Endothelial cell of umbilical vein (primary cell): ENCODE results near the gene LITAF. TPM values are rescaled to one million over a fixed set of nuclear protein-coding genes. Genes with fewer than 3 reads are reported as not detected.

Source experiments
- BruUV-seq: library from RNA; stranded (reverse); fragments of 400-500 nt; replicated peaks from 2 replicates; lab custom pipeline; 2021; lab: Mats Ljungman, UMichigan
- CTCF ChIA-PET: fragments of 300-600, 350-600 bp; sonication (Branson Sonifier 250); formaldehyde crosslinking; loops from one replicate; lab custom pipeline; 2021; ENCODE audit warnings: antibody characterized with exemption, inconsistent platforms; lab: Charles Lee
- POLR2A ChIA-PET: fragments of 300-600, 350-600 bp; sonication (Branson Sonifier 250); formaldehyde crosslinking; loops from one replicate; lab custom pipeline; 2021; ENCODE audit warnings: antibody characterized with exemption, inconsistent platforms; lab: Charles Lee
- DNase-seq: peaks from one replicate; pipeline ENCODE4 v3.0.0-alpha.2; 2011; ENCODE audit warnings: low read depth, low spot score
- FAIRE-seq: peaks from 2 replicates; lab custom pipeline; 2011; peaks lifted over from hg19 to GRCh38; lab: Jason Lieb, UNC
- H2AFZ ChIP-seq: 2 replicates; pipeline ENCODE4 v1.6.0; 2012; ENCODE audit warnings: low read depth, low read length, control low read depth, inconsistent platforms
- H3K27ac ChIP-seq: 2 replicates; pipeline ENCODE4 v1.5.1; 2011; ENCODE audit warnings: low read depth, mild to moderate bottlenecking, control low read depth, low read length, moderate library complexity; ENCODE audit not compliant: insufficient read depth
- H3K27me3 ChIP-seq, 2 experiments: 2 replicates each; pipeline versions ENCODE4 v1.6.0 to v1.6.1; 2011; ENCODE audit warnings: low read length in 2 of 2, mixed read lengths in 1 of 2; ENCODE audit not compliant: control insufficient read depth in 2 of 2, insufficient read depth in 2 of 2
- H3K36me3 ChIP-seq, 2 experiments: 2 replicates in 1 of 2; 3 replicates in 1 of 2; pipeline ENCODE4 v1.5.1; 2011; ENCODE audit warnings: low read length in 2 of 2, mild to moderate bottlenecking in 1 of 2, moderate library complexity in 1 of 2; ENCODE audit not compliant: control insufficient read depth in 2 of 2, insufficient read depth in 2 of 2; ENCODE audit errors: extremely low read depth in 1 of 2
- H3K4me1 ChIP-seq: 3 replicates; pipeline ENCODE4 v1.5.1; 2011; ENCODE audit warnings: mild to moderate bottlenecking, low read length; ENCODE audit not compliant: control insufficient read depth, insufficient read depth; ENCODE audit errors: extremely low read depth
- H3K4me2 ChIP-seq: 2 replicates; pipeline ENCODE4 v1.6.1; 2011; ENCODE audit warnings: low read length, control low read depth, mixed read lengths; ENCODE audit not compliant: insufficient read depth
- H3K4me3 ChIP-seq, 3 experiments: fragments of 200-600 bp in 1 of 3; sonication (generic), shearing (Covaris generic) in 1 of 3; replicated peaks in 1 of 3; 2 replicates each; pipeline ENCODE4 v1.5.1; 2011 to 2016; ENCODE audit warnings: control low read depth in 3 of 3, low read length in 3 of 3, mild to moderate bottlenecking in 2 of 3, inconsistent platforms in 1 of 3, low read depth in 1 of 3, moderate library complexity in 1 of 3; ENCODE audit not compliant: insufficient read depth in 1 of 3
- H3K79me2 ChIP-seq: 2 replicates; pipeline ENCODE4 v1.6.0; 2012; ENCODE audit warnings: low read length, inconsistent platforms; ENCODE audit not compliant: control insufficient read depth, insufficient read depth
- H3K9ac ChIP-seq: replicated peaks from 2 replicates; pipeline ENCODE3; 2011; ENCODE audit warnings: low read length, control low read depth; ENCODE audit not compliant: insufficient read depth; ENCODE audit errors: extremely low read depth
- H3K9me1 ChIP-seq: replicated peaks from 3 replicates; pipeline ENCODE4 v1.6.0; 2011; ENCODE audit warnings: mild to moderate bottlenecking, low read length; ENCODE audit not compliant: control insufficient read depth, insufficient read depth; ENCODE audit errors: extremely low read depth
- H3K9me3 ChIP-seq: replicated peaks from 2 replicates; pipeline ENCODE4 v1.5.1; 2012; ENCODE audit warnings: low read length, inconsistent platforms; ENCODE audit not compliant: control insufficient read depth, insufficient read depth
- H4K20me1 ChIP-seq: replicated peaks from 2 replicates; pipeline ENCODE3; 2011; ENCODE audit warnings: mild to moderate bottlenecking, low read length; ENCODE audit not compliant: control insufficient read depth, insufficient read depth; ENCODE audit errors: extremely low read depth
- EZH2 ChIP-seq: IDR thresholded peaks from 2 replicates; pipeline ENCODE4 v1.6.1; 2012; ENCODE audit warnings: borderline replicate concordance, low read depth, mild to moderate bottlenecking, moderate library complexity, low read length, inconsistent platforms; ENCODE audit not compliant: severe bottlenecking
- FOS ChIP-seq: IDR thresholded peaks from 2 replicates; pipeline ENCODE4 v1.6.1; 2011; ENCODE audit warnings: mild to moderate bottlenecking, low read length, moderate library complexity, borderline replicate concordance; ENCODE audit not compliant: insufficient read depth
- GATA2 ChIP-seq: IDR thresholded peaks from 2 replicates; pipeline ENCODE4 v1.7.0; 2011; ENCODE audit warnings: low read depth, mild to moderate bottlenecking, moderate library complexity, mixed read lengths, low read length; ENCODE audit not compliant: insufficient read length, insufficient read depth
- JUN ChIP-seq: IDR thresholded peaks from 2 replicates; pipeline ENCODE4 v1.6.1; 2011; ENCODE audit warnings: borderline replicate concordance, low read depth; ENCODE audit not compliant: insufficient read length, insufficient read depth
- MYC ChIP-seq: IDR thresholded peaks from one replicate; pipeline ENCODE4 v1.6.1; 2011; ENCODE audit warnings: mild to moderate bottlenecking, low read depth, low read length
- dilution Hi-C: fragments of 300-500 bp; cut with MboI; formaldehyde crosslinking; loops from one replicate; pipeline ENCODE4 v1.15.0; 2019; ENCODE audit warnings: low sequenced_read_pairs; ENCODE audit not compliant: extremely low pct_ligation_motif_present
- intact Hi-C: fragments of 100-400 bp; cut with micrococcal nuclease; formaldehyde crosslinking; loops from one replicate; pipeline ENCODE4 v1.10.0; 2022
- polyA plus RNA-seq, 4 experiments: library from polyadenylated mRNA; depleted of rRNA in 3 of 4; stranded (reverse) in 3 of 4; unstranded in 1 of 4; fragments of >200 nt; gene quantifications; 2 replicates each; pipeline versions ENCODE4 v1.2.1 to v1.2.3, GENCODE V29; 2011 to 2012; ENCODE audit warnings: missing spikeins in 1 of 4
- total RNA-seq: library from RNA; stranded (reverse); gene quantifications from 2 replicates; pipeline ENCODE4 v1.2.3, GENCODE V29; 2021
- TF ChIP-seq, protein P1 (sequence below), 2 donors: IDR thresholded peaks; 1 replicate in 1 of 2; 2 replicates in 1 of 2; pipeline ENCODE4 v1.5.1; 2011; ENCODE audit warnings: low read length in 2 of 2, mild to moderate bottlenecking in 2 of 2, moderate library complexity in 2 of 2, control low read depth in 1 of 2, inconsistent platforms in 1 of 2, low read depth in 1 of 2; ENCODE audit not compliant: insufficient read depth in 1 of 2; ENCODE audit errors: extremely low read depth in 1 of 2

Gene LITAF
- total and polyA plus RNA-seq, 2 donors (not counting 3 experiments of a cell fraction or from before 2014, with no cell fraction given): 15.2 to 27.2 TPM

DNA sequence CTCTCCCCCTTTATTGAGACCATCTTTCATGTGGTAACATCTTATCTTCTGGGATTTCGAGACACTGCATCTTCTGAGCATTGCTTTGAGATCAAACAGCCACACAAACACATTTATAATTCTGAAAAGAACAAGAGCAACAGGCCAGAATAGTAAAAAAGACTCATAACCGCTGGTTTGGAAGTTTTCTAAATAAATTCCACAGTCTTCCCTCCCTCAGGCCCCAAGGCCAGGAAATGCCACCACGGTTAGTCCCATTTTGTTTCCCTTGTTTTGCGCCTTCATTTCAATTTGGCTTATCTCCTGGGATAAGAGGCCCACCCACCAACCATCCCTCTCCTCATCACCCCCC is 25.3 kb downstream of the LITAF start:
- Histone ChIP-seq H3K4me1 (peaks cover 11% of the 10 kb centered on the region), H3K9ac (peak overlapping the region; percentile 48), H3K4me2 (peak overlapping the region; percentile 32), H3K36me3 (no peaks in the 10 kb centered on the region), H3K27me3 (no peaks in the 10 kb centered on the region), H3K27ac (peak overlapping the region; percentile 63), H3K4me3 (no peak overlapping the region), H3K79me2 (no peaks in the 10 kb centered on the region), H2AFZ (peak overlapping the region; percentile 93), H3K9me3 (no peaks in the 10 kb centered on the region), H4K20me1 (no peaks in the 10 kb centered on the region), H3K9me1 (no peaks in the 10 kb centered on the region)
- POLR2A ChIA-PET: no interaction called here
- dilution Hi-C loops: no loop called here
- BruUV-seq: no TSS peak
- intact Hi-C loops: no loop called here
- CTCF ChIA-PET: no interaction called here
- TF ChIP-seq GATA2: no peak
- TF ChIP-seq EZH2: no peak
- TF ChIP-seq JUN: no peak
- no peak for TF ChIP-seq MYC
- no peak for TF ChIP-seq FOS
- TF ChIP-seq, protein P1, sequence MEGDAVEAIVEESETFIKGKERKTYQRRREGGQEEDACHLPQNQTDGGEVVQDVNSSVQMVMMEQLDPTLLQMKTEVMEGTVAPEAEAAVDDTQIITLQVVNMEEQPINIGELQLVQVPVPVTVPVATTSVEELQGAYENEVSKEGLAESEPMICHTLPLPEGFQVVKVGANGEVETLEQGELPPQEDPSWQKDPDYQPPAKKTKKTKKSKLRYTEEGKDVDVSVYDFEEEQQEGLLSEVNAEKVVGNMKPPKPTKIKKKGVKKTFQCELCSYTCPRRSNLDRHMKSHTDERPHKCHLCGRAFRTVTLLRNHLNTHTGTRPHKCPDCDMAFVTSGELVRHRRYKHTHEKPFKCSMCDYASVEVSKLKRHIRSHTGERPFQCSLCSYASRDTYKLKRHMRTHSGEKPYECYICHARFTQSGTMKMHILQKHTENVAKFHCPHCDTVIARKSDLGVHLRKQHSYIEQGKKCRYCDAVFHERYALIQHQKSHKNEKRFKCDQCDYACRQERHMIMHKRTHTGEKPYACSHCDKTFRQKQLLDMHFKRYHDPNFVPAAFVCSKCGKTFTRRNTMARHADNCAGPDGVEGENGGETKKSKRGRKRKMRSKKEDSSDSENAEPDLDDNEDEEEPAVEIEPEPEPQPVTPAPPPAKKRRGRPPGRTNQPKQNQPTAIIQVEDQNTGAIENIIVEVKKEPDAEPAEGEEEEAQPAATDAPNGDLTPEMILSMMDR (IDR thresholded peaks at IDR 0.05; ENCODE audit: extremely low read depth in 1 of 2, insufficient read depth in 1 of 2, low read depth in 1 of 2, low read length in 2 of 2): no peak
- no peak for DNase-seq
- peak; percentile 58 for FAIRE-seq
